NCI-H526 treated with DMSO at 0.1 percent for 48 hours (cell line): ENCODE data around the gene VWA3B.
"Not testable (repeated sequence)": the region's sequence is repeated elsewhere in the genome, so short reads cannot be mapped to it uniquely, and the experiment has no call there.

Experiments used
- DNase-seq: peaks from one replicate; lab custom pipeline; 2025; lab: John Stamatoyannopoulos, UW

The VWA3B gene

DNA sequence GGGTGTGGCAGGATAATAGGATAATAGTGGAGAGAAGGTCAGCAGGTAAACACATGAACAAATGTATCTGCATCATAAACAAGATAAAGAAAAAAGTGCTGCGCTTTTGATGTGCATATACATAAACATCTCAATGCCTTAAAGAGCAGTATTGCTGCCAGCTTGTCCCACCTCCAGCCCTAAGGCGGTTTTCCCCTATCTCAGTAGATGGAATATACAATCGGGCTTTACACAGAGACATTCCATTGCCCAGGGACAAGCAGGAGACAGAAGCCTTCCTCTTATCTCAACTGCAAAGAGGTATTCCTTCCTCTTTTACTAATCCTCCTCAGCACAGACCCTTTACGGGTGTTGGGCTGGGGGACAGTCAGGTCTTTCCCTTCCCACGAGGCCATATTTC is 43.1 kb downstream of the VWA3B start:
- DNase-seq, result not testable (repeated sequence)

DNA sequence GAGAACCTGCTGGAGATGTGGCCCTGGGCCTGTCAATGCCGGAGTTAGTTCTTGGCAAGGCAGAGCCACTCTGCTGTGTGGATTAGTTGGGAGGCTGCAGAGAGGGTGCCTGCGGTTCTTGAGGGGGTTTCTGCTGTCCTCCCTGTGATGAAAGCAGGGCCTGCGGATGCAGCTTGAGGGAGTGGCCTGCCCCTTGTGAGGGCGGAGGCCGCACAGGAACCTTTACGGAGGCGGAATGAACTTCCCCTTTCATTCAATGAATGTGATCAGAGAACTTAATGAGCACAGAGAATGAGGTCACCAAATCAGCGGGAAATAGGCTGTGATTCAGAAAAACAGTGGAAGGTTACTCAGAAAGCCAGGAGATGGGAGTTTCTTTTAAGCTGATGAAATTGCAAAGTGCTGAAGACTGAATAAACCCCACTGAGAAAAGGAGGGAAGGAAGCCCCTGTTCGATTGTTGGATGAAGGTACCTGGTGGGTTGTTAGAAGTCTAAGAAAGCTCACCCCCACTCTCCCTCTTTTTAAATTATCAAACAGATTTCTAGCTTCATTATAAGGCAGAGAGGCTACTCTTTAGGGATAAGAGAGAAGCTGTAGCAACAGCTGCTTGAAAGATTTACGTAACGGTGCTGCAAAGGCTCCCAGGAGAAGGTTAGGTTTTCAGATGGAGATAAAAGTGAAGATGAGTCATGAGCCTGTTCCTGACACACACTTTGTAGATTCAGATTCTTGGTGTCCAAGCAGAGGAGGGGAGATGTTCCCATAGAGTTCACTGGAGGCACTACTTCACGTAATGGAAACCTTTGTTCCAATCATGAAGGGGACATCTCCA is 47.4 kb downstream of the VWA3B start:
- DNase-seq, result no peak

DNA sequence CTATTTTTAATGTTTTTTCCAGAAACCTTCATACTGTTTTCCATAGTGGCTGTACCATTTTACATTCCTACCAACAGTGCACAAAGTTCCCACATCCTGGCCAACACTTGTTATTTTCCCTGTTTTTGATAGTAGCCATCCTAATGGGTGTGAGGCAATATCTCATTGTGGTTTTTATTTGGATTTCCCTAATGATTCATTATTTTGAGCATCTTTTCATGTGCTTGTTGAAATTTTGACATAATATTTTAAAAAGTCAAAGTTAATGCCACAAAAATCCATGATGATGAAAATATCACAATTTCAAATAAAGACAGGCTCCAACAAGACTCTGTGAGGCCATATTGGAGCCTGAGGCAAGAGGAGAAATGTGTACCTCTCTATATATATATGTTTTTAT is 50.2 kb downstream of the VWA3B start:
- DNase-seq, result no peak

DNA sequence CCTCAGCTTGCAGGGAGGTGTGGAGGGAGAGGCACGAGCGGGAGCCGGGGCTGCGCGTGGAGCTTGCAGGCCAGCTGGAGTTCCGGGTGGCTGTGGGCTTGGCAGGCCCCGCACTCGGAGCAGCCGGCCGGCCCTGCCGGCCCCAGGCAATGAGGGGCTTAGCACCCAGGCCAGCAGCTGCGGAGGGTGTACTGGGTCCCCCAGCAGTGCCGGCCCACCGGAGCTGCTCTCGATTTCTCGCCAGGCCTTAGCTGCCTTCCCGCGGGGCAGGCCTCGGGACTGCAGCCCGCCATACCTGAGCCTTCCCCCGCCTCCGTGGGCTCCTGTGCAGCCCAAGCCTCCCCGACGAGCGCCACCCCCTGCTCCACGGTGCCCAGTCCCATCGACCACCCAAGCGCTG is 52.0 kb downstream of the VWA3B start:
- not testable (repeated sequence) for DNase-seq

DNA sequence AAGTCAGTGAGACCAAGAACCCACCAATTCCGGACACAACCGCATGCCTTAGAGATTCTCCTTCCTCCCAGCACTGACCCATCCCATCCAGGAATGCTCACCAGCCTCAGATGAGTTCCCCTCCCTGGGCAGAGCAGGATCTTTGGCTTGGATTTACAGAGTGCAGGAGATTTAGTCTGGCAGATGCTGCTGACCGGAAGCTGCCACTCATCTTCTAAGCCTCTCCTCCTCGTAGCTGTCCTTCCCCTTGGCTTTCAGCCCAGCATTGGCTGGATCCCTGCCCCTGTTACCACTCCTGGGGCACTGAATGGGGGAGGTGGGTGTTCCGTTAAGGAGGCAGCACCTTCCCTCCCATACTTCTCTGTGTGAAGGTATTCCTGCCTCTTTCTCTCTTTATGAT is 53.2 kb downstream of the VWA3B start:
- no peak for DNase-seq

DNA sequence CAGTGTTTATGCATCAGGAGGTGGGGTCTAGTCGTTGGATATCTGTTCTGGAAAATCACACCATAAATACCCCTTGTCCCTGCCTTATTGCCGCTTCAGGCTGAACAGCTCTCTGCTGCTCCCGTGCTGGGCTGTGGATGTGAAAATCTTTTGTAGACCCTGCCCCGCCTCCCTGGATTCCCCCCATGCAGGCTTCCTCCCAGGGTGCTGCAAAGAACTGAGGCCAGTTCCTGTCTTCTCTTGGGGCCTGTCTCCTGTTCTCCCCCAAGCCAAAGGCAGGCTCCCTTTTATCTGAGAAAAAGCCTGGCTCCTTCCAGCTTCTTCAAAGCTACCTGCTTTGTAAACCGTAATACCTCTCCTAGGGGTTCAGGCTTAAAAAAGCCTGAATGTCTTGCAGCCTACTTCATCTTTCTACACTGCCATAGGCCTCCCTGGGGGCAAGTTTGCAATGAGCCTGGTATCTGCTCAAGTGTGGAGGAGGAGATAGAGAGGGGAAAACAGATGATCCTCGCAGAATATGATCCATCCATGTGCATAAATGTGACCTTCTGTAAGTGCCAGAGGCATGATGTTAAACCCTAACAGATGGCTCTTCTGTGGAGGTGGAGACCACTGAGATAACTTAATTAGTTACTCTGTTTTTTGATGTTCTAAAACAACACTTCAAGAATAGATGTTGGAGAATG is 55.3 kb downstream of the VWA3B start:
- no peak for DNase-seq

DNA sequence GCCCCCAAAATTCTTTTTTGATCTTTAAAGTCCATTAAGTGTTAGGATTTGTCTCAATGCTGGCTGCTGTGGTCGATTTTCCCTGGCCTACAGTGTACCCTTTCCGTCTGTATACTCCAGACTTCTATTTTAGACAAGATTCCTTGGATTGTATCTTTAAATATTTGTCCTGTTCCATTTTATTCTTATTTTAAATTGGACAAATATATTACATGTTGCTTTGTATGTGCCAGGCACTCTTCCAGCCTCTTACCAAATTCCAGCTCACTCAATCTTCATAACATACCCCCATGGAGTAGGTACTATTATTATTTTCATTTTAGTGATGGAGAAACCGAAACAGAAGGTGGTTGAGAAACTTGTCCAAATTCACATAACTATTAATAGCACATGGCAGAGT is 58.1 kb downstream of the VWA3B start:
- no peak for DNase-seq

DNA sequence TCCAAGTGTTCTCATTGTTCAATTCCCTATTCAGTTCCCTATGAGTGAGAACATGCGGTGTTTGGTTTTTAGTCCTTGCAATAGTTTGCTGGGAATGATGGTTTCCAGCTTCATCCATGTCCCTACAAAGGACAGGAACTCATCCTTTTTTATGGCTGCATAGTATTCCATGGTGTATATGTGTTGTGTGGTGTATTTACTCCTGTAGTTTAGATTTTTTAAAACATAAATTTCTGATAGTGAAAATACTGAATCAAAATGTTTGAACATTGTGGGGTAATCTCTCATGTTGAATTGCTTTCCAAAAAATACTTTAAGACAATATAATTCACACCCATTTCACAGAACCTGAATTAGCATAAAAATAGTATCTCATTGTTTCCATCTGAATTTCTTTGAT is 60.9 kb downstream of the VWA3B start:
- not testable (repeated sequence) for DNase-seq

DNA sequence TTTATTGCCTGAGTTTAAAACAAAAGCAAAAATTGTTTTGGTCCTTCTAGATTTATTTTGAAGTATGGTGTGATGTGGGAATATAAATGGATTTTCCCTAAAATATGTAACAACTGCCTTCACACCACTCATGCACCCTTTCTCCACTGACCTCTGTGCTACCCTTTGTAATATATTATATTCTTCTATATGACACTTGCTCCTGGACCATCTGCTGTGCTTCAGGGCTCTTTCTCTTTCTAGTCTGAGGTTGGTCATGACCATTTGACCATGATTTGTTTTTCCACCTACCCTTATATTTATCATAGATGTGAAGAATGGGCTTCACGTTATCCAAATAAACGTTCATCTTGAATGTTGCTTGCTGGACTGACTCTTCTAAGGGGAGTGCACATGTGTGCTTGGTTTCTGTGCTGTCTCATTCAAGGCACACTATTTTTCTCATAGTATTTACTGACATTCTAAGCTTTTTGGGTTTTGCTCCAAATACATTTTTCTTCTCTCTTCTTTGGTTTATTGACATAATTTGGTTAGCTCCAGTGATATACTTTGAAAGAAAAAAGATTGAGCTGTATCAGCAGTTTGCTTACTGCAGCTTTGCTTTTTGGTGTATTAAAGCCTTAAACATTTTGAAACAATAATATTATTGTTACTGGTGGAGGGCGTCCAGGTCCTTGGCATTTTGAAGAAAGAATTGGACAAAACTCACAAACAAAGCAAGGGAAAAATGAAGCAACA is 61.8 kb downstream of the VWA3B start:
- DNase-seq, result no peak

DNA sequence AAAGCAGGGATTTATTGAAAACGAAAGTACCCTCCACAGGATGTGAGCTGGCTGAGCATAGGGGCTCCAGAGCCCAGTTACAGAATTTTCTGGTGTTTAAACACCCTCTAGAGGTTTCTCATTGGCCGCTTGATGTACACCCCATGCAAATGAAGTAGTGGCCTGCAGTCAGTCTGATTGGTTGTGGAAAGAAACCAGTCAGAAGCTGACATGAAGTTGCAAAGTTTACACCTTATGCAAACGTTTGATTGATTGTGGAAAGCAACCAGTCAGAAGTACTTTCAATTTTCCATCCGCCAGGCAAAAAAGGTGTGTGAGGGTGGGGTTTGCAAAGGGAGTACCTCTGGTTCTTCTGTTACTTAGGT is 62.3 kb downstream of the VWA3B start:
- no peak for DNase-seq

DNA sequence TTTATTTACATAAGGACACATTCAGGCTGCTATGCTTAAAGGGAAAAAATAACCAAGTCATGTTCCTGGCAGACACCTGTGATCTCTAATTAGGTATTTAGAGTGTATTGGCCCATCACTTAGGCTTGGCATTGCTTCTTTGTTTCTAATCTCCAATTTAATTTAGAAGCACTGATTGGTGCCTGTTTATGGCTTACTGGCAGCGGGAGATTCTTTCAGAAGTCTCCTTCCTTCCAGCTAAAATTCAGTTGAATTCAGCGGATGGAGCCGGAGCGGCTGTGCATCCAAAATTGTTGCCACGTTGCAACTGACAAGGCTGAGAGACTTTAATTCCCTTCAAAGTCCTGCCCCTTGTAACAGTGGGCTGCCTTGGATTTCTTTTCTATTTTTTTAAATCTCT is 66.5 kb downstream of the VWA3B start:
- DNase-seq, result no peak

DNA sequence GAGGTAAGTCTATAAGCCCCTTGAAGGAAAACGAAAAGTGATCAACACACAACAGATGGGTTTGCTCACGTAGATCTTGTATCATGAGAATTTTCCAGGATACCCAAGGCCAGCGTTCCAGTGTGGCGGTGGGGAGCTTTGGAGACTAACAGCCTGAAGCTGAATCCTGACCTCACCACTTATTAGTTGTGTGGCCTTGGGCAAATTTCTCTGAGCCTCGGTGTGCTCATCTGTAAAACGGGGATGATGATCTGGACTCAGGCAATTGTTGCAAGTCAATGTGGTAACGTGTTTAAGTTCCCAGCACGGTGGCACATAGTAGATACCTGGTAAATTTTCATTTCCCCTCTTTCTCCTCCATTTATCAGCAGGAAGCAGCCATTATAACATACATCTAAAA is 68.3 kb downstream of the VWA3B start:
- no peak for DNase-seq

DNA sequence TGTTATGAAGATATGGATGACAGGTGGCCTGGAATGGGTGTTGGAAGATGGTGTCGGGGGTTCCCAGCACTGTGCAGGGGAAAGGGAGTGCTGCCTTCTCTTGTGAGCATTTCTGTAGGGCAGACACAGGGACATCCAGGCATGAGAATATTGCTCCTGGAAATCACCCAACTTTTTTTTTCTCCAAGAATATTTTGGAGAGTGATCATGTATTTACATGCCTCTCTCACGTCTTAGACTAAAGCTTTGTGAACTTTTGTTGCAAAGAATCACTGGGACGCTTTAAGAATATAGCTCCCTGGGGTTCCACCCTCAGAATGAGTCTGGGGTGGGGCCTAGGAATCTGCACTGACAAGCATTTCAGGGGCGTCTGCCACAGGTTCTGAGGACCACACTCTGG is 68.7 kb downstream of the VWA3B start:
- no peak for DNase-seq

DNA sequence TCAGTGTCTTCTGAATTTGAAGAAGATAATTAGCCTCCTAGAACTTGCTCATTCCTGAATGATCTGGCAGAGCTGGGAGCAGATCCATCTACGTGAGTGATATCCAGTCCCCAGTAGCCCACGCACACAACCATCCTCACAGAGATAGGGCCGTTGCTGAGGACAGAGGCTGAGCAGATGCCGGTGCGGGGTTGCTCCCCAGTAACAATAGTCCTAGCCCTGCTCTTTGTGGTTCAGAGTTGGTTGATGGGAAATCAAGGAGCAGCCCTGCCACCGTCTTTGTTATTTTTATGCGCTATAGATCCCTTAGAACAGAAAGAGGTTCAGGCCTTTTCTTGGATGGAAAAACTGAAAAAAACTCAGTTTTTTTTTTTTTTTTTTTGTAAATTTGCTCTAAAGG is 69.3 kb downstream of the VWA3B start:
- DNase-seq, result no peak

DNA sequence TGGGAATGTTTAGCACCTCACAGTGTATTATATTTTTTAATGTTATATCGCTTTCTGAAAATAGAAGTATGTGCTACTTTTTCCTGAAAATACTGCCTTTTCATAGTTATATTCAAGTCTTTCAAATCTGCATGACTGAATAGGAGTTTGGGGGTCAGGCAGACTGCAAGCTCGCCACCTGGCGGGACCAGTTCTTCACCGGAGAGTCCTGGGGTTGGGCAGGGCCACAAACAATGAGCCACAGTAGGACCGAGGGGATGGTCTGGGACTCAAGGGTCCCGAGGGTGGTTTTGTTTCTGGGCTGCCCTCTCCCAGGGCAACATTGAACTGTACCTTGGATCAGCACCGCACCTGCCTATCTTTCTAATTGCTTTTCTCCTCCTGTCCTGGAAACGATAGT is 70.6 kb downstream of the VWA3B start:
- DNase-seq, result no peak

DNA sequence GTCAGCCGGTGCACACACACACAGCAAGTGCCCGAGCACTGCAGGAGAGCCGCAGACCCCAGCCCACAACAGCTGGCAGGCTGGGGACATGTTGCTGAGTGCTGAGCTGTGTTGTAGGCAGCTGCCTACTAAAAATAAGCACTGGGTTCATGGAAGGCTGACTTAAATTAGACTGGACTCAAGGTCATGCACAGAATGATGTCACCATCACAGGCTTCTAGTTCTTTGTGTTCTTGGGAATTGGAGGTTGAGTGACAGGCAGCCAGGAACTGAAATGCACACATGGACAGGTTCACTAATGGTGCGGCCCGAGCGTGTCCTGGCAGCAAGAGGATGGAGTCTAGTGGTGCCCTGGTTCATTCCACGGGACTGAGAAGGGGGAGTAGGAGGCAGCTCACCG is 71.3 kb downstream of the VWA3B start:
- no peak for DNase-seq

DNA sequence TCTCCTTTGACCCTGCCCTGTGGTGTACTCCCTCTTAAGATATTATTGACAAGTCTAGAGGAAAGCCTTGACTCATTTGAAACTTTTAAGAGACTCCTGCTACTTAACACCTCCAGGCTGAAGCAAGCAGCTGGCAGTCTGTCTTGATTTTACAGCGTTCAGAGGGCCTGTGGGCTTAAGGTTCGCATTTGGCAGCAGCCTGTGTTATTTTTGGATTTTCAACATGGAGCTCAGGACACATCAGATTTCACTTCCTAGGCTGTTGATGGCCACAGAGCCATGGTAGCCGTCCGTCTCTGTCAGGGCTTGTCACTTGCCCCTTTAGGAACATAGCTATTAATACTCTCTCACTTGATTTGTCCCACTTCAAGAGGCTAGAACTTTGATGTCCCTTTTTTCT is 73.6 kb downstream of the VWA3B start:
- no peak for DNase-seq

DNA sequence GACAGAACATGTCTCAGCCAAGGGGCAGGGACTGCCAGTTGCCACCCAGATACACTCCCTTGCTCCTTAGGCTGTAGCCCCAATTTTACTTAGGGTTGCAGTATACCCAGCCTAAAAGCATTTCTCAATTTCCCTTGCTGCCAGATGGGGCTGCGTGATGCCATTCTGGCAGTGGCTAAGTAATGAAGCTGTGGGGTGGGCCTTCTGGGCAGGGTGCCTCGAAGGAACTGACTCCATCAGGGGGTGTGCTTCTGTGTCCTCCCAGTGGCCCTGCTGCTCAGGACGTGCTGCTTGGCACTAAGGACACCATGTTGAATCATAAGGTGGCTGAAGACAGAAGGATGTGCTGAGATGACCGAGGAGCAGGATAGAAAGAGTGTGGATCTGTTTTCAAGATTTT is 74.2 kb downstream of the VWA3B start:
- no peak for DNase-seq

DNA sequence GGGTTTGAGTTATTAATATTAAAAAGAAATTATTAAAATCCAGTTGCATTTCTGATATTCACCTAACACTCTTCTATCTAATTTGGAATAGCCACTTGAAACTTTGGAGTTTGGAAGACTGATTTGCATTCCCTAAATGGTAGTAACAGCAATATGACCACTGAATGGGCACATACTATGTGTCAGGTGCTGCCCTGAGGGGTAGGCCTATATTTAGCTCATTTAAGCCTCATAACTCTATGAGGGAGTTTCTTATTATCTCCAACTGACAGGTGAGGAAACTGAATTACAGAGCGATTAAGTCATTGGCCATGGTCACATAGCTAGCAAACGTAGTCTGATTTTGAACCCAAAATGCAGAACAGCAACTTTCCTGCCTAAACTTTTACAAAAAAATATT is 77.3 kb downstream of the VWA3B start:
- no peak for DNase-seq

DNA sequence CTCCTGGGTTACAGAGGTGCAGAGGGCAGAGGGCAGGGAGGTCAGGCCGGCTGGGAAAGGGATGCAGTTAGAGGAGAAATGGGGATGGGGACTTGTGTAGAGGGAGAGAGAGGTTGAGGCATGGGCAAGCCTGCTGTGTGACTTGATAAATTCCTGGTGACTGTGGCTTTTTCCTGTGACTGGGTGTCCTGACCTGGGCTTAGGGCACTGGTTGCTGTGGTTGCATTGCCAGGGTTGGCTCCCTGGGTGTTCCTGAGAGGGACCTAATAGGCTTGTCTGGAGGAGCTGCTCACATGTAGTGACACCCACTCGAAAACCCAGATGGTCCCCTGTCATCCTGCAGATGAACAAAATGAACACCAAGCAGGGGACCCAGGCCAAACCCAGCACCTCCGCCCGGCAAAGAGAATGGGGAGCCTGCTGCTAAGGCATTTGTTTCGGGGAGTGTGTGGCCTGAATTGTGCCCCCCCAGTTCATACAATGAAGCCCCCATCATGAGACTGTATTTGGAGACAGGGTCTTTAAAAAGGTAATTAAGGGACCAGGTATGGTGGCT is 78.6 kb downstream of the VWA3B start:
- no peak for DNase-seq

DNA sequence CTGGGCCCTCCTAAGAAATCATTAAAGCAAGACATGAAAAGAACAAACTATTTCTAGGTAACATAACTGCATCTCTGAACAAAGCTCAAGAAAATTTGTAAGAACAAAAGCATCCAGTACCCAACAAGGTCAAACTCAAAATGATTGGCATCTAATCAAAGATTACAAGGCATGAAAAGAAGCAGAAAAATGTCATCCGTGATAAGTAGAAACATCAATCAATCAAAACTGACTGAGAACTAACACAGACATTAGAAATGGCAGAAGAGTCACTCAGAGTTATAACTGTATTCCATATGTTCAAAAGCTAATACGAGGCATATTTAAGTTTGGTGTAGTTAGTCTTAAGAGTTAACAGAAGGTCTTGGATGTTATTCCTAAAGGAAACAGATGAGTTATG is 80.9 kb downstream of the VWA3B start:
- no peak for DNase-seq

DNA sequence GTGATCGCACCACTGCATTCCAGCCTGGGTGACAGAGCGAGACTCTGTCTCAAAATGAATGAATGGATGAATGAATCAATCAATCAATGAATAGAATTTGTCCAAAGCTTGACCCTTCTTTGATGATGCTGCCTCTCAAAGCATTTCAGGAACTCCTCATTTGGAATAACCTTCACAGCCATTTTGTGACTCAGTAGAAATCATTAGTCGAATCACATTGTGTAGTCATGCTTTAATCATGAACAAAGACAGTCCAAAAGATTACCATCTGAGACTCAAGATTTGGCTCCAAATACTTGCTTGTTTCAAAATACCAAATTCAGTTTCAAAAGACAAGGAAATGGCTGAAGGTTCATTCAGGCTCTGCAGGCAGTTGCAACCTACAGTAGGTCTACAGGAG is 83.1 kb downstream of the VWA3B start:
- DNase-seq, result no peak
